B cell (primary cell): ENCODE results near the gene SPTAN1.

Experiments used
- CTCF ChIP-seq: fragments of 200-600 bp; IDR thresholded peaks from one replicate; pipeline ENCODE4 v1.8.0; 2022; ENCODE audit warnings: antibody characterized with exemption, mild to moderate bottlenecking
- EZH2 ChIP-seq: IDR thresholded peaks from 2 replicates; pipeline ENCODE4 v1.6.1; 2012; ENCODE audit warnings: borderline replicate concordance, low read depth, mild to moderate bottlenecking, moderate library complexity, low read length; ENCODE audit not compliant: insufficient read depth, poor library complexity, severe bottlenecking

DNA sequence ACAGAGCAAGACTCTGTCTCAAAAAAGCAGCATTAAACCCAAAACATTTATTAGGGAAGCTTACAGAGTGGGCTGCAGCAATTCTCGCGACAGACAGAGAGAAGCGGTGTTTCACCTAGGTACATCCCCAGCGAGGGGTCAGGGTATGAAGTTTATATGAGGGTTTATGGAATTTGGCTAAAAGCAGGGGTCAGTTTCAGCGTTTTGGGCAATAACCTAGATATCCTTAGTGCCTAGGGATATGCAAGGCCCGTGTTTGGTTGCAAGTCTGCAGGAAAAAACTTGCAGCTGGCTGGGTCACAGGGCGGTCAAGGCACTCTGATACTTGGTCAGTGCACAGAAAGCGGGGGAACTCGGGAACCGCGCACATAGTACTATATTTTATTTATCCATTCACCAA is 48.5 kb upstream of the SPTAN1 start:
- no peak for TF ChIP-seq CTCF
- TF ChIP-seq EZH2 = no peak
